Ishikawa (cell line): ENCODE results near the gene ITGB8.

ENCODE experiments used
- CEBPB ChIP-seq: IDR thresholded peaks from 2 replicates; pipeline ENCODE4 v1.6.1; 2012
- CREB1 ChIP-seq: IDR thresholded peaks from 2 replicates; pipeline ENCODE4 v1.6.1; 2012; ENCODE audit warnings: low read depth
- EGR1 ChIP-seq: IDR thresholded peaks from 2 replicates; pipeline ENCODE4 v1.6.1; 2012
- EP300 ChIP-seq: IDR thresholded peaks from 2 replicates; pipeline ENCODE4 v1.6.1; 2012; ENCODE audit warnings: borderline replicate concordance
- MAX ChIP-seq: IDR thresholded peaks from 2 replicates; pipeline ENCODE4 v1.6.1; 2012
- RAD21 ChIP-seq: IDR thresholded peaks from 2 replicates; pipeline ENCODE4 v1.6.1; 2012; ENCODE audit warnings: low read depth
- REST ChIP-seq: IDR thresholded peaks from 2 replicates; pipeline ENCODE4 v1.6.1; 2012; ENCODE audit warnings: low read depth, mild to moderate bottlenecking
- TAF1 ChIP-seq: IDR thresholded peaks from 2 replicates; pipeline ENCODE4 v1.6.1; 2012; ENCODE audit warnings: low read depth, mild to moderate bottlenecking
- TCF12 ChIP-seq: IDR thresholded peaks from 2 replicates; pipeline ENCODE4 v1.6.1; 2012; ENCODE audit warnings: low read depth
- TEAD4 ChIP-seq: IDR thresholded peaks from 2 replicates; pipeline ENCODE4 v1.6.1; 2012
- USF1 ChIP-seq: IDR thresholded peaks from 2 replicates; pipeline ENCODE4 v1.6.1; 2012
- YY1 ChIP-seq: IDR thresholded peaks from 2 replicates; pipeline ENCODE4 v1.6.1; 2012; ENCODE audit warnings: low read depth
- ZBTB7A ChIP-seq: IDR thresholded peaks from 2 replicates; pipeline ENCODE4 v1.6.1; 2012; ENCODE audit warnings: low read depth

- no peak for TF ChIP-seq USF1
- TF ChIP-seq EP300, result no peak
- TF ChIP-seq MAX, result 0 out of 2 replicates have a peak, but pooled peaks have one; percentile 15
- TF ChIP-seq YY1, result no peak
- no peak for TF ChIP-seq REST
- TF ChIP-seq EGR1, result no peak
- 0 out of 2 replicates have a peak, but pooled peaks have one; percentile 9 for TF ChIP-seq TCF12
- no peak for TF ChIP-seq TEAD4
- TF ChIP-seq TAF1, result 0 out of 2 replicates have a peak, but pooled peaks have one; percentile 19
- no peak for TF ChIP-seq ZBTB7A
- TF ChIP-seq CEBPB, result no peak
- no peak for TF ChIP-seq CREB1
- no peak for TF ChIP-seq RAD21
Measured at GRCh38 chr7:20331910-20332813, 1.5 kb downstream of the ITGB8 start.
